ENCODE results near the gene PPARD. TPM values are rescaled to one million over a fixed set of nuclear protein-coding genes. Genes with fewer than 3 reads are reported as not detected.
A peak's percentile ranks its signal among the peaks of the same experiment; 100 is the strongest.

The PPARD gene
- total and polyA plus RNA-seq, 2 of the 13 experiments (the other 11 are each of a cell fraction or from before 2014, with no cell fraction given): 6.1 to 13.3 TPM

DNA sequence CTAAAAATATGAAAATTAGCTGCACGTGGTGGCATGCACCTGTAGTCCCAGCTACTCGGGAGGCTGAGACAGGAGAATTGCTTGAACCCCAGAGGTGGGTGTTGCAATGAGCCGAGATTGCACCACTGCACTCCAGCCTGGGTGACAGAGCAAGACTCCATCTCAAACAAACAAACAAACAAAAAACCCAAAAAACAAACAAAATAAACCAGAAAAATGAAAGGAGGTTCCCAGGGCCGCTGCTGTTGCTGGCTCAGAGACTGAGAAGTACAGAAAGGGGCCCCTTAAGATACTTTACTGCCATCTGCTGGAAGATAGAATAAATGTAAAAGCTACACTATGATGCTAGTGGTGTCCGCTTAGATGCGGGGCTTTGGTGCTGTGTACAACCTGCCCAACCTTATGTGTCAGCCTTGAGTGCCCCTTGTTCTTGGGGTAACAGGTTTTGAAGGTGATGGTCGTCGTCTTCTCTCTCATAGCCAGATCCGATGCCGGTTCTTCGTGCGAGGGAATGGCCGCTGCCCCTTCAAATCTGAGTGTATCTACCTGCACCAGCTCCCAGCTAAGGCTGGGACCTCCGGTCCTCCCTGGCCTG, 107.0 kb downstream of the PPARD start (continued):
- no peak for TF ChIP-seq ARNTL (CRISPR knock-in tag; IDR thresholded peaks at IDR 0.05)
- 0 out of 2 replicates have a peak, but pooled peaks have one; percentile 10 for TF ChIP-seq GABPB1 (CRISPR knock-in tag; IDR thresholded peaks at IDR 0.05)
- TF ChIP-seq KAT7 (CRISPR knock-in tag; IDR thresholded peaks at IDR 0.05; ENCODE audit: borderline replicate concordance): no peak
- TF ChIP-seq ZNF17 (CRISPR knock-in tag; IDR thresholded peaks at IDR 0.05): no peak
- TF ChIP-seq, protein P1, sequence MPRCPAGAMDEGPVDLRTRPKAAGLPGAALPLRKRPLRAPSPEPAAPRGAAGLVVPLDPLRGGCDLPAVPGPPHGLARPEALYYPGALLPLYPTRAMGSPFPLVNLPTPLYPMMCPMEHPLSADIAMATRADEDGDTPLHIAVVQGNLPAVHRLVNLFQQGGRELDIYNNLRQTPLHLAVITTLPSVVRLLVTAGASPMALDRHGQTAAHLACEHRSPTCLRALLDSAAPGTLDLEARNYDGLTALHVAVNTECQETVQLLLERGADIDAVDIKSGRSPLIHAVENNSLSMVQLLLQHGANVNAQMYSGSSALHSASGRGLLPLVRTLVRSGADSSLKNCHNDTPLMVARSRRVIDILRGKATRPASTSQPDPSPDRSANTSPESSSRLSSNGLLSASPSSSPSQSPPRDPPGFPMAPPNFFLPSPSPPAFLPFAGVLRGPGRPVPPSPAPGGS (CRISPR knock-in tag; IDR thresholded peaks at IDR 0.05): no peak
- TF ChIP-seq, protein P2, sequence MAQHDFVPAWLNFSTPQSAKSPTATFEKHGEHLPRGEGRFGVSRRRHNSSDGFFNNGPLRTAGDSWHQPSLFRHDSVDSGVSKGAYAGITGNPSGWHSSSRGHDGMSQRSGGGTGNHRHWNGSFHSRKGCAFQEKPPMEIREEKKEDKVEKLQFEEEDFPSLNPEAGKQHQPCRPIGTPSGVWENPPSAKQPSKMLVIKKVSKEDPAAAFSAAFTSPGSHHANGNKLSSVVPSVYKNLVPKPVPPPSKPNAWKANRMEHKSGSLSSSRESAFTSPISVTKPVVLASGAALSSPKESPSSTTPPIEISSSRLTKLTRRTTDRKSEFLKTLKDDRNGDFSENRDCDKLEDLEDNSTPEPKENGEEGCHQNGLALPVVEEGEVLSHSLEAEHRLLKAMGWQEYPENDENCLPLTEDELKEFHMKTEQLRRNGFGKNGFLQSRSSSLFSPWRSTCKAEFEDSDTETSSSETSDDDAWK (CRISPR knock-in tag; IDR thresholded peaks at IDR 0.05): no peak
- no peak for TF ChIP-seq RFX3 (CRISPR knock-in tag; IDR thresholded peaks at IDR 0.05)
- peak; percentile 42; the same call in 1 of the 2 replicates for TF ChIP-seq GATAD2A (CRISPR knock-in tag; IDR thresholded peaks at IDR 0.05)
- no peak for TF ChIP-seq ZNF619 (CRISPR knock-in tag; IDR thresholded peaks at IDR 0.05)
- no peak for TF ChIP-seq TSC22D2 (CRISPR knock-in tag; IDR thresholded peaks at IDR 0.05; ENCODE audit: borderline replicate concordance)
- no peak for TF ChIP-seq ZNF737 (CRISPR knock-in tag; IDR thresholded peaks at IDR 0.05; ENCODE audit: borderline replicate concordance)
- no peak; the same call in 1 of the 2 replicates for TF ChIP-seq ZKSCAN8 (CRISPR knock-in tag; IDR thresholded peaks at IDR 0.05; ENCODE audit: borderline replicate concordance)
- TF ChIP-seq HDAC6 (IDR thresholded peaks at IDR 0.05; ENCODE audit: low read depth, low read length): no peak
- TF ChIP-seq, protein P3, sequence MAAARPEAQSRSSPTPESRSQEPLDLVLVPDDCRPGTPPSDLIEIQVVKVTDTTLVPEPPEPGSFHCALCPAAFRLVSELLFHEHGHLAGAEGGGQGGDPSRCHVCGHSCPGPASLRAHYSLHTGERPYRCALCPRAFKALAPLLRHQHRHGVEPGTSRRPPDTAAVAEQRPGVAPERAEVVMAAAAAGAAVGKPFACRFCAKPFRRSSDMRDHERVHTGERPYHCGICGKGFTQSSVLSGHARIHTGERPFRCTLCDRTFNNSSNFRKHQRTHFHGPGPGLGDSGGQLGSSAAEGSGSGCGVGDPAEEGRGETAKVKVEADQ (CRISPR knock-in tag; IDR thresholded peaks at IDR 0.05; ENCODE audit: borderline replicate concordance): no peak
- TF ChIP-seq KMT2A (CRISPR knock-in tag; IDR thresholded peaks at IDR 0.05): no peak
- no peak for TF ChIP-seq FOXC1 (CRISPR knock-in tag; IDR thresholded peaks at IDR 0.05; ENCODE audit: borderline replicate concordance)
- TF ChIP-seq ZFAT (CRISPR knock-in tag; conservative IDR thresholded peaks at IDR 0.05): no peak
- TF ChIP-seq, protein P4, sequence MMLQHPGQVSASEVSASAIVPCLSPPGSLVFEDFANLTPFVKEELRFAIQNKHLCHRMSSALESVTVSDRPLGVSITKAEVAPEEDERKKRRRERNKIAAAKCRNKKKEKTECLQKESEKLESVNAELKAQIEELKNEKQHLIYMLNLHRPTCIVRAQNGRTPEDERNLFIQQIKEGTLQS (CRISPR knock-in tag; IDR thresholded peaks at IDR 0.05): no peak
- TF ChIP-seq ZNF121 (CRISPR knock-in tag; IDR thresholded peaks at IDR 0.05): no peak
- TF ChIP-seq, protein P5, sequence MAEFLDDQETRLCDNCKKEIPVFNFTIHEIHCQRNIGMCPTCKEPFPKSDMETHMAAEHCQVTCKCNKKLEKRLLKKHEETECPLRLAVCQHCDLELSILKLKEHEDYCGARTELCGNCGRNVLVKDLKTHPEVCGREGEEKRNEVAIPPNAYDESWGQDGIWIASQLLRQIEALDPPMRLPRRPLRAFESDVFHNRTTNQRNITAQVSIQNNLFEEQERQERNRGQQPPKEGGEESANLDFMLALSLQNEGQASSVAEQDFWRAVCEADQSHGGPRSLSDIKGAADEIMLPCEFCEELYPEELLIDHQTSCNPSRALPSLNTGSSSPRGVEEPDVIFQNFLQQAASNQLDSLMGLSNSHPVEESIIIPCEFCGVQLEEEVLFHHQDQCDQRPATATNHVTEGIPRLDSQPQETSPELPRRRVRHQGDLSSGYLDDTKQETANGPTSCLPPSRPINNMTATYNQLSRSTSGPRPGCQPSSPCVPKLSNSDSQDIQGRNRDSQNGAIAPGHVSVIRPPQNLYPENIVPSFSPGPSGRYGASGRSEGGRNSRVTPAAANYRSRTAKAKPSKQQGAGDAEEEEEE (CRISPR knock-in tag; IDR thresholded peaks at IDR 0.05; ENCODE audit: borderline replicate concordance): no peak
- TF ChIP-seq JUND (CRISPR knock-in tag; IDR thresholded peaks at IDR 0.05): no peak
- no peak for TF ChIP-seq ZNF652 (CRISPR knock-in tag; IDR thresholded peaks at IDR 0.05; ENCODE audit: borderline replicate concordance, low read depth)
- no peak for TF ChIP-seq ZNF616 (CRISPR knock-in tag; IDR thresholded peaks at IDR 0.05; ENCODE audit: low read depth)
- no peak for TF ChIP-seq SMAD9 (CRISPR knock-in tag; IDR thresholded peaks at IDR 0.05)
- no peak for TF ChIP-seq ZNF446 (CRISPR knock-in tag; IDR thresholded peaks at IDR 0.05)

Measured in HepG2 (cell line).